ENCODE measurements around the gene KDM4D. TPM values are rescaled to one million over a fixed set of nuclear protein-coding genes. Genes with fewer than 3 reads are reported as not detected.

The KDM4D gene
- under 1 TPM; 0.67 to 0.89 (median 0.79) TPM for total RNA-seq

DNA sequence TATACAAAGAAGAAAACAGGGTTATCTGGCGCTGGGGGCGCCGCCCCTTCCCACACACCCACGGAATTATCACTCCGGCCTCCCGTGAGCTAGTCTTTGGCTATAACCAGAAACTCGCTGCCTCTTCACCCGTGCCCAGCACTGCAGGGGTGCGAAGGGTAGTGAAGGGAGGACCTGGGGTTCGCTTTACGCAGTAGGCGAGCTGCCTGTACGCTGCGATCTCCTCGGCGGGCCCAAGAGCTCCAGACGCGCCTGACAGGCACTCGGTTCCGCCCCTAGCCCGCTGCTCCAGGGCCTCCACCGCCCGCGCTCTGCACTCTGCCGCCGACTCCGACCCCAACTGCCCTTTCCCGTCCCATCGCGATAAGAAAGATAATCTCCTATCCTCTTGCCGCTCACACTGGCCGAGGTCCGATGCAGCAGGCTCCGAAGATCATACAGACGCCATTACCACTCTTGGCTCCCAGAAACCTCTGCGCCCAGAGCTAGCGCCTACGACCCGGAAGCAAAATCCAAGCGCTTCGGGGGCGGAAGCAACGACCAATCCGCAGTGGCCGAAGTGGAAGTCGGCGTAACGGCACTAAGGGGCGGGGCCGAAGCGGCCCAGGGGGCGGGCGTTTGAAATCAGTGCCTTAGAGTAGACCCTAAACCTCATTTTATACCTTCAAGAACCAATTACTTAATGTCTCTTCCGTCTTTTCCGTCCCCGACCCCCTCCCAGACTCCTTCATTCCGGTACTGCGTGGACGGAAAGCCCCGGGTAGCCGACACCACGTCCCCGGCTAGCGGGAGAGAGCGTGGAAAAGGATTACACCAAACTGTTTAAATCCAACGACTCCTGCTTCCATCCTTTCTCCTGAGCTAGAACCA lies at the start of gene KDM4D, which contains the start of gene CWC15:
Gene KDM4D (plus strand): TSS at position 611 of the 870 bp plus-strand sequence. CDS start 23,664 bp downstream, outside the sequence.
Gene CWC15 (minus strand): TSS at position 458 of the 870 bp plus-strand sequence. CDS start 1,371 bp downstream, outside the sequence.
- ATAC-seq, result peak; percentile 100
- 1% methylated on average over 10 to 34 of the region's 66 CpGs for WGBS, 2 donors (ENCODE audit: low coverage in 1 of 2)
- peaks cover 5 to 39% (median 8%) of the 10 kb centered on the region in 3 donors for H3K4me1 ChIP-seq
- peaks cover 15 to 39% of the 10 kb centered on the region in 2 donors for H3K36me3 ChIP-seq
- H3K4me3 ChIP-seq, result peak within 1 kb of the TSS; percentile 70 to 95
- peak in 1 of 4 experiments; percentile 21 for TF ChIP-seq CTCF (IDR thresholded peaks at IDR 0.05)
- TF ChIP-seq POLR2A (IDR thresholded peaks at IDR 0.05), result peak; percentile 24 to 43
- TF ChIP-seq EP300 (IDR thresholded peaks at IDR 0.05), result no peak
- TF ChIP-seq POLR2AphosphoS5 (IDR thresholded peaks at IDR 0.05), result peak; percentile 76
- H3K27me3 ChIP-seq, result no peaks in the 10 kb centered on the region
- H3K9me3 ChIP-seq, result no peaks in the 10 kb centered on the region
- H3K27ac ChIP-seq, result peak within 1 kb of the TSS; percentile 75 to 87 (median 79)

DNA sequence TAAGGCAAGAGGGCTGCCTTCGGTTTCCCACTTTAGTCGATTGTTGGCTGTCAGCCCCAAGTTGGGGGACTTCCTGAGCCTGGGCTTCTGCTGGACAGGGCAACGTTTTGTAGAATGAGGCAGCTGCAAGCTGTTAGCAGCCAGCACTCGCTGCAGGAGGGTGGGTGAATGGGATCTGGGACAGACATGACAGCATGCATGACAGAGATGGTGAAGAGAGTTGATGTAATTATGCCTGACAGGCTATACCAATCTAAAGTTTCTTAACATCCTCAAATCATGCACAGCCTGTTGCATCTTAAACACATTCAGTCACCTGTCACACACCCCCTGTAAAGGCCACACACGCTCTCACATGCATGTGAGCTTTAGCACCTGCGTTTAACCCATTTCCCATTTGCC lies 49.3 kb upstream of the KDM4D start:
- Histone ChIP-seq H3K4me1 (peaks cover 21 to 56% (median 27%) of the 10 kb centered on the region in 3 donors), H3K27ac (peak overlapping the region in 2 of 4 donors; percentile 2 to 83), H3K4me3 (no peak overlapping the region), H3K9me3 (no peaks in the 10 kb centered on the region), H3K27me3 (no peaks in the 10 kb centered on the region), H3K36me3 (no peaks in the 10 kb centered on the region)
- TF ChIP-seq POLR2A (IDR thresholded peaks at IDR 0.05) (no peak), EP300 (IDR thresholded peaks at IDR 0.05) (no peak), CTCF (IDR thresholded peaks at IDR 0.05) (no peak), POLR2AphosphoS5 (IDR thresholded peaks at IDR 0.05) (no peak)
- no peak for ATAC-seq
- 39% methylated on average over 5 of the region's 6 CpGs; no CpG with 5 or more reads in 1 of the 2 donors for WGBS, 2 donors (ENCODE audit: low coverage in 1 of 2)

DNA sequence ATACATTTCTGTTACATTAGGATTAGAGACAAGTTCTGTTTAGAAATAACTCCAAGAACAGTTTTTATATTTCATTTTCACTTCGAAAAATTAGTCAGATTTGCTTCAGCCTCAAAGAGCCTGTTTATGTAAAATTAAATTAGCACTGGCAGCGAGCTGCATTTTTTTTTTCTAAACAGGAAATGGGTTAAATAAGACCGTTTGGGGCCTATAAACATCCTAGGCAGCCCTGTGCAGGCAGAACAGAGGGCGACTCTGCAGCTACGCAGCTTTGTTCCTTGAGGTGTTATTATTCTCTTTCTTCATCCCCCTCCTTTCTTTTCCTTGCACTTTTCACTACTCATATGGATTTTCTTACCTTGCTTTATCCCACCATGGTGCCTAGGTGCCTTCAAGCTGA lies 48.9 kb upstream of the KDM4D start:
- Histone ChIP-seq H3K9me3 (no peaks in the 10 kb centered on the region), H3K36me3 (no peaks in the 10 kb centered on the region), H3K27me3 (no peaks in the 10 kb centered on the region), H3K4me3 (no peak overlapping the region), H3K27ac (peak overlapping the region in 3 of 4 donors; percentile 21 to 83 (median 49)), H3K4me1 (peaks cover 21 to 56% (median 27%) of the 10 kb centered on the region in 3 donors)
- WGBS, 2 donors (ENCODE audit: low coverage in 1 of 2), result 34 to 35% methylated on average over 5 of the region's 5 CpGs
- TF ChIP-seq EP300 (IDR thresholded peaks at IDR 0.05), result no peak
- ATAC-seq, result no peak

- Histone ChIP-seq H3K9me3 (no peaks in the 10 kb centered on the region), H3K4me1 (peaks cover 21 to 56% (median 27%) of the 10 kb centered on the region in 3 donors), H3K27me3 (no peaks in the 10 kb centered on the region), H3K4me3 (no peak overlapping the region), H3K27ac (peak overlapping the region; percentile 72 to 83 (median 78)), H3K36me3 (no peaks in the 10 kb centered on the region)
- no peak for TF ChIP-seq POLR2AphosphoS5 (IDR thresholded peaks at IDR 0.05)
- no peak for TF ChIP-seq POLR2A (IDR thresholded peaks at IDR 0.05)
- TF ChIP-seq EP300 (IDR thresholded peaks at IDR 0.05), result no peak
- TF ChIP-seq CTCF (IDR thresholded peaks at IDR 0.05), result no peak
- WGBS, 2 donors (ENCODE audit: low coverage in 1 of 2), result 60 to 61% methylated on average over 6 to 7 of the region's 7 CpGs
- no peak for ATAC-seq
These were observed 47.9 kb upstream of the KDM4D start for GRCh38 chr11:94925422-94926270.

DNA sequence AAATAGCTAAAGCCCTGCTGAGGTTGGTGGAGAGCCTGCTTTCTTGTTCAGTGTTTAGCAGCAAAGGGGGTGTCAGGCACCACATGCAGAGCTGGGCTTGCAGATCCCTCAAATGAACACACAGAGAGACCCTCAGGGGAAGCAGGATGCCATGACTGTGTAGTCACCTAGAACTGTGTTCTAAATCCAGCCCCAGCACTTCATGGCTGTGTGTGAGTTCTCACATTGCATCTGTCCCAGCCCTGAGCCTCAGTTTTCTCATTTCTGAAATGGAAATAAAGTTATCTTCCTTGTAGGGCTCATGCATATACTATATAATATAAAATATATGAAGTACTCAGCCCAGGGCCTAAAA lies 47.3 kb upstream of the KDM4D start:
- Histone ChIP-seq H3K27me3 (no peaks in the 10 kb centered on the region), H3K36me3 (no peaks in the 10 kb centered on the region), H3K4me3 (no peak overlapping the region), H3K9me3 (no peaks in the 10 kb centered on the region), H3K27ac (peak overlapping the region; percentile 72 to 83 (median 78)), H3K4me1 (peaks cover 21 to 56% (median 27%) of the 10 kb centered on the region in 3 donors)
- TF ChIP-seq CTCF (IDR thresholded peaks at IDR 0.05) (no peak), EP300 (IDR thresholded peaks at IDR 0.05) (no peak), POLR2AphosphoS5 (IDR thresholded peaks at IDR 0.05) (no peak), POLR2A (IDR thresholded peaks at IDR 0.05) (no peak)
- no peak for ATAC-seq
